H9 (cell line): ENCODE results near the gene LITAFD. TPM values are rescaled to one million over a fixed set of nuclear protein-coding genes. Genes with fewer than 3 reads are reported as not detected.

ENCODE experiments used
- DNase-seq: peaks from one replicate; pipeline ENCODE4 v3.0.0-alpha.2; 2017
- H2AFZ ChIP-seq: one replicate; pipeline ENCODE4 v1.6.1; 2013; ENCODE audit warnings: mild to moderate bottlenecking, low read length, control low read depth, moderate library complexity
- H2AK5ac ChIP-seq: 2 replicates; pipeline ENCODE4 v1.6.1; 2013; ENCODE audit warnings: low read length, control low read depth, mixed read lengths; ENCODE audit not compliant: insufficient read length
- H2BK120ac ChIP-seq: one replicate; pipeline ENCODE4 v1.6.1; 2013; ENCODE audit warnings: low read depth, mild to moderate bottlenecking, low read length, control low read depth, inconsistent platforms; ENCODE audit not compliant: poor library complexity, severe bottlenecking
- H2BK12ac ChIP-seq: 2 replicates; pipeline ENCODE4 v1.6.1; 2013; ENCODE audit warnings: low read length, control low read depth, mixed read lengths, low read depth; ENCODE audit not compliant: insufficient read length
- H2BK15ac ChIP-seq: 2 replicates; pipeline ENCODE4 v1.6.1; 2013; ENCODE audit warnings: low read depth, low read length, control low read depth
- H2BK20ac ChIP-seq: one replicate; pipeline ENCODE4 v1.6.1; 2013; ENCODE audit warnings: low read depth, mild to moderate bottlenecking, low read length, control low read depth, inconsistent platforms; ENCODE audit not compliant: poor library complexity, severe bottlenecking
- H2BK5ac ChIP-seq: 2 replicates; pipeline ENCODE4 v1.6.1; 2013; ENCODE audit warnings: low read length, control low read depth, mixed read lengths; ENCODE audit not compliant: insufficient read length
- H3K14ac ChIP-seq: 2 replicates; pipeline ENCODE4 v1.6.1; 2013; ENCODE audit warnings: low read length, control low read depth; ENCODE audit not compliant: insufficient read depth
- H3K18ac ChIP-seq: 2 replicates; pipeline ENCODE4 v1.6.1; 2013; ENCODE audit warnings: low read depth, mild to moderate bottlenecking, mixed read lengths, low read length, control low read depth; ENCODE audit not compliant: insufficient read length
- H3K23ac ChIP-seq: 2 replicates; pipeline ENCODE4 v1.6.1; 2013; ENCODE audit warnings: low read length, control low read depth, mixed read lengths, low read depth; ENCODE audit not compliant: insufficient read length
- H3K23me2 ChIP-seq: 2 replicates; pipeline ENCODE4 v1.6.1; 2013; ENCODE audit warnings: low read depth, mild to moderate bottlenecking, mixed read lengths, low read length, control low read depth; ENCODE audit not compliant: insufficient read length, poor library complexity, severe bottlenecking
- H3K27ac ChIP-seq: 2 replicates; pipeline ENCODE4 v1.5.1; 2013; ENCODE audit warnings: low read length, control low read depth, mixed read lengths, low read depth; ENCODE audit not compliant: insufficient read length
- H3K27me3 ChIP-seq: 2 replicates; pipeline ENCODE4 v1.6.1; 2013; ENCODE audit warnings: low read length, control low read depth, inconsistent platforms; ENCODE audit not compliant: insufficient read depth
- H3K4ac ChIP-seq: 2 replicates; pipeline ENCODE4 v1.6.1; 2013; ENCODE audit warnings: low read depth, mild to moderate bottlenecking, control low read depth, inconsistent platforms, low read length, moderate library complexity
- H3K4me1 ChIP-seq: 2 replicates; pipeline ENCODE4 v1.6.1; 2013; ENCODE audit warnings: low read length, control low read depth, inconsistent platforms; ENCODE audit not compliant: insufficient read depth
- H3K4me2 ChIP-seq: 2 replicates; pipeline ENCODE4 v1.6.1; 2013; ENCODE audit warnings: low read length, control low read depth, mixed read lengths; ENCODE audit not compliant: insufficient read length, insufficient read depth
- H3K56ac ChIP-seq: 2 replicates; pipeline ENCODE4 v1.6.1; 2013; ENCODE audit warnings: low read depth, mild to moderate bottlenecking, mixed read lengths, low read length, control low read depth; ENCODE audit not compliant: insufficient read length
- H3K79me1 ChIP-seq: 2 replicates; pipeline ENCODE4 v1.6.1; 2013; ENCODE audit warnings: low read depth, mild to moderate bottlenecking, moderate library complexity, low read length, control low read depth, inconsistent platforms; ENCODE audit not compliant: insufficient read depth, poor library complexity, severe bottlenecking
- H3K79me2 ChIP-seq: 2 replicates; pipeline ENCODE4 v1.6.1; 2013; ENCODE audit warnings: low read length, control low read depth, inconsistent platforms; ENCODE audit not compliant: insufficient read depth
- H3K9ac ChIP-seq: 2 replicates; pipeline ENCODE4 v1.6.1; 2013; ENCODE audit warnings: low read length, control low read depth, mixed read lengths; ENCODE audit not compliant: insufficient read length; ENCODE audit errors: extremely low read depth
- H3K9me3 ChIP-seq: one replicate; pipeline ENCODE4 v1.6.1; 2013; ENCODE audit warnings: low read depth, low read length, inconsistent platforms; ENCODE audit not compliant: control insufficient read depth
- H3T11ph ChIP-seq: one replicate; pipeline ENCODE4 v1.6.1; 2013; ENCODE audit warnings: mild to moderate bottlenecking, low read length, control low read depth, inconsistent platforms
- H4K20me1 ChIP-seq: one replicate; pipeline ENCODE4 v1.6.1; 2013; ENCODE audit not compliant: control insufficient read depth, insufficient read length, insufficient read depth
- H4K5ac ChIP-seq: 2 replicates; pipeline ENCODE4 v1.6.1; 2013; ENCODE audit warnings: low read depth, mild to moderate bottlenecking, mixed read lengths, low read length, control low read depth; ENCODE audit not compliant: insufficient read length
- H4K8ac ChIP-seq: replicated peaks from 2 replicates; pipeline ENCODE4 v1.6.1; 2013; ENCODE audit warnings: low read length, control low read depth, mixed read lengths, low read depth; ENCODE audit not compliant: insufficient read length
- H4K91ac ChIP-seq: 2 replicates; pipeline ENCODE4 v1.6.1; 2013; ENCODE audit warnings: low read depth, mild to moderate bottlenecking, moderate library complexity, mixed read lengths, low read length, control low read depth; ENCODE audit not compliant: insufficient read length
- H3K27ac Mint-ChIP-seq, 3 experiments: 2 replicates in 2 of 3; 3 replicates in 1 of 3; pipeline ENCODE4 v1.8.0; 2020 to 2021; ENCODE audit warnings: mixed read lengths in 3 of 3, mild to moderate bottlenecking in 1 of 3, moderate library complexity in 1 of 3
- H3K27me3 Mint-ChIP-seq: 2 replicates; pipeline ENCODE4 v1.8.0; 2021; ENCODE audit warnings: low read depth, mild to moderate bottlenecking, moderate library complexity, mixed read lengths
- H3K36me3 Mint-ChIP-seq, 3 experiments: 2 replicates in 2 of 3; 3 replicates in 1 of 3; pipeline ENCODE4 v1.8.0; 2020 to 2021; ENCODE audit warnings: low read depth in 3 of 3, mixed read lengths in 3 of 3; ENCODE audit not compliant: insufficient read depth in 1 of 3
- H3K4me1 Mint-ChIP-seq, 2 experiments: 2 replicates each; pipeline ENCODE4 v1.8.0; 2020; ENCODE audit warnings: mixed read lengths in 2 of 2
- H3K4me3 Mint-ChIP-seq, 2 experiments: 2 replicates in 1 of 2; 3 replicates in 1 of 2; pipeline ENCODE4 v1.8.0; 2020 to 2021; ENCODE audit warnings: mild to moderate bottlenecking in 2 of 2, mixed read lengths in 2 of 2, moderate library complexity in 1 of 2
- H3K9me3 Mint-ChIP-seq, 2 experiments: 2 replicates in 1 of 2; 3 replicates in 1 of 2; pipeline ENCODE4 v1.8.0; 2020; ENCODE audit warnings: mild to moderate bottlenecking in 2 of 2, mixed read lengths in 2 of 2, moderate library complexity in 1 of 2
- WGBS: extraction: QIAGEN DNeasy Blood & Tissue Kit; methylation state at CpG from one replicate; pipeline ENCODE4 v1.1.7; 2013; ENCODE audit warnings: missing lambda C conversion rate, low lambda C conversion rate, mixed read lengths; ENCODE audit not compliant: insufficient read length; ENCODE audit errors: extremely low coverage; 5-methylcytosine and 5-hydroxymethylcytosine counted together
- total RNA-seq: library from RNA; stranded (reverse); gene quantifications from 2 replicates; pipeline ENCODE4 v1.2.1, GENCODE V29; 2021
- TF ChIP-seq, protein P1 (sequence below): fragments of 200-600 bp; sonication (generic); conservative IDR thresholded peaks from 3 replicates; pipeline ENCODE4 v1.8.0; 2021; ENCODE audit warnings: antibody characterized with exemption, mild to moderate bottlenecking

Gene LITAFD
- total RNA-seq, 1 experiment from 2014 or later = not detected

DNA sequence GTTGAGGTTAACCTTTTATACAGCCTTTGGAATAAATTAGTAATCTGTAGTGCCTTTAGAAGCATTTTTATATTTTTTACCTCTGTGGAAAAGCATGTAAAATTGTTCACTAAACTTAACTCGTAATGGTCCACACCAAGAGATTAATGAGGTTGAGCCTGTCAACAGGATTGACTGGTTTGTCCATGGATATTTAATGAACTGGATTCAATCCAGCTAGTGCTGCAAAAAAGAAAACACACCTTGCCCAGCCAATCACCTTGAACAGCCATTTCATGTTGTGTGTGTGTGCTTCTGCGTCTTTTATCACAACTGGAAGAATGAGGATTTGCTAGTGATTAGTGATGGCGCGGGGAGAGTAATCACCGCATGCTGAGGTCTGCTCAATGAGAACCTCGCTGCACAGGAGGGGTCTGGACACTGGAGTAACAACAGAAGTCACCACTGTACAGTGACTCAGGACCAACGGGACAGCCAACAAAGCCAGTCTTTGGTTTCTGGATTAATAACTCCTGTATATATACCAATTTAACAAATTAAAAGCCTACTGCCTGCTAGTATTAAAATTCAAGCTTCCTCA lies 33.7 kb downstream of the LITAFD start:
- Histone ChIP-seq H3K9ac (no peak overlapping the region), H3K14ac (no peak overlapping the region), H3K9me3 (no peaks in the 10 kb centered on the region), H4K20me1 (no peaks in the 10 kb centered on the region), H2BK5ac (no peak overlapping the region), H3T11ph (no peak overlapping the region), H2AFZ (no peak overlapping the region), H3K27me3 (no peaks in the 10 kb centered on the region), H2BK12ac (no peak overlapping the region), H3K4me2 (no peak overlapping the region), H2BK15ac (no peak overlapping the region), H3K79me1 (peaks cover 5% of the 10 kb centered on the region), H3K18ac (no peak overlapping the region), H4K8ac (no peak overlapping the region), H3K4me1 (no peaks in the 10 kb centered on the region), H3K27ac (no peak overlapping the region), H2BK20ac (no peak overlapping the region), H2AK5ac (no peak overlapping the region), H2BK120ac (no peak overlapping the region), H3K79me2 (0 out of 2 replicates have a peak, but pooled peaks cover 3% of the 10 kb centered on the region), H3K4ac (no peak overlapping the region), H4K5ac (no peak overlapping the region), H3K56ac (no peak overlapping the region), H3K23me2 (no peaks in the 10 kb centered on the region), H3K23ac (no peak overlapping the region), H4K91ac (no peak overlapping the region)
- no peak for DNase-seq
- TF ChIP-seq, protein P1, sequence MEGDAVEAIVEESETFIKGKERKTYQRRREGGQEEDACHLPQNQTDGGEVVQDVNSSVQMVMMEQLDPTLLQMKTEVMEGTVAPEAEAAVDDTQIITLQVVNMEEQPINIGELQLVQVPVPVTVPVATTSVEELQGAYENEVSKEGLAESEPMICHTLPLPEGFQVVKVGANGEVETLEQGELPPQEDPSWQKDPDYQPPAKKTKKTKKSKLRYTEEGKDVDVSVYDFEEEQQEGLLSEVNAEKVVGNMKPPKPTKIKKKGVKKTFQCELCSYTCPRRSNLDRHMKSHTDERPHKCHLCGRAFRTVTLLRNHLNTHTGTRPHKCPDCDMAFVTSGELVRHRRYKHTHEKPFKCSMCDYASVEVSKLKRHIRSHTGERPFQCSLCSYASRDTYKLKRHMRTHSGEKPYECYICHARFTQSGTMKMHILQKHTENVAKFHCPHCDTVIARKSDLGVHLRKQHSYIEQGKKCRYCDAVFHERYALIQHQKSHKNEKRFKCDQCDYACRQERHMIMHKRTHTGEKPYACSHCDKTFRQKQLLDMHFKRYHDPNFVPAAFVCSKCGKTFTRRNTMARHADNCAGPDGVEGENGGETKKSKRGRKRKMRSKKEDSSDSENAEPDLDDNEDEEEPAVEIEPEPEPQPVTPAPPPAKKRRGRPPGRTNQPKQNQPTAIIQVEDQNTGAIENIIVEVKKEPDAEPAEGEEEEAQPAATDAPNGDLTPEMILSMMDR = no peak
- Mint-ChIP-seq H3K27me3 (no peaks in the 10 kb centered on the region), H3K27ac (no peak overlapping the region; a peak in 2 of 7 replicates), H3K4me1 (peaks cover 10 to 15% of the 10 kb centered on the region in 2 experiments), H3K9me3 (no peaks in the 10 kb centered on the region), H3K4me3 (no peak overlapping the region), H3K36me3 (peaks cover 68 to 95% (median 93%) of the 10 kb centered on the region in 3 experiments)
- WGBS = no CpG with 5 or more reads among the region's 7 CpGs
